Hippocampal formation (tissue), 2 donors: ENCODE results near the gene KCNIP4.

Experiments used
- DNase-seq, 2 donors: peaks; one replicate each; lab custom pipeline; 2025; lab: John Stamatoyannopoulos, UW

Gene KCNIP4

GRCh38 chr4:21688596-21689265 is 259.8 kb downstream of the KCNIP4 start:
- DNase-seq, result no peak

GRCh38 chr4:21685911-21686310 is 262.7 kb downstream of the KCNIP4 start:
- DNase-seq, result no peak

DNA sequence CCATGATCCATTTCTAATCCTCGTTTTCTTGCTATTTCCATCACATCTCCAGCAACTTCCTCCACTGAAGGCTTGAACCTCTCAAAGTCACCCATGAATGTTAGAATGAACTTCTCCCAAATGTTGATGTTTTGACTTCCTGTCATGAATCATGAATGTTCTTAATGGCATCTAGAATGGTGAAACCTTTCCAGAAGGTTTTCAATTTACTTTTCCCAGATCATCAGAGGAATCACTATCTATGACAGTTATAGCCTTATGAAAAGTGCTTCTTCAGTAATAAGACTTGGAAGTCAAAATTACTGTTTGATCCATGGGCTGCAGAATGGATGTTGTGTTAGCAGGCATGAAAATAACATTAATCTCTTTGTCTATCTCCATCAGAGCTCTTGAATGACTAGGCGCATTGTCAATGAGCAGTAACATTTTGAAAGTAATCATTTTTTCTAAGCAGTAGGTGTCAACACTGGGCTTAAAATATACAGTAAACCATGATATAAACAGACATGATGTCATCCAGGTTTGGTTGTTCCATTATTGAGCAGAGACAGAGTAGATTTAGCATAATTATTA is 268.2 kb downstream of the KCNIP4 start:
- no peak for DNase-seq

DNA sequence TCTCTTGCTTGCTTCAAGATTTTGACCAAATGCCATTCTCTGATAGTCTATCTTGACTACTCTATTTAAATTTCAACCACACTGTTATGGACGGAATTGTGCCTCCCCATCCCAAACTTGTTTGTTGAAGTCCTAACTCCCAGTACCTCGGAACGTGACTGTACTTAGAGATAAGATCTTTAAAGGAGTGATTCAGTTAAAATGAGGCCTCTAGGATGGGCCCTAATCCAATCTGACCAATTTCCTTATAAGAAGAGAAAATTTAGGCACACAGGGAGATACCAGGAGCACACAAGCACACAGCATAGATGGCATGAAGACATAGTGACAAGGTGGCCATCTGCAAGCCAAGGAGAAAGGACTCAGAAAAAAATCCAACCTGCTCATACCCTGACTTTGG is 269.9 kb downstream of the KCNIP4 start:
- no peak for DNase-seq

- DNase-seq, result peak in 1 of 2 donors; percentile 4
Measured at GRCh38 chr4:21677173-21677572, 271.4 kb downstream of the KCNIP4 start.

GRCh38 chr4:21664355-21664754 is 284.2 kb downstream of the KCNIP4 start:
- no peak for DNase-seq

- DNase-seq, result no peak
Measured at GRCh38 chr4:21656832-21657231, 291.7 kb downstream of the KCNIP4 start.

GRCh38 chr4:21655031-21655430 is 293.5 kb downstream of the KCNIP4 start:
- DNase-seq, result no peak

- DNase-seq, result no peak
Measured at GRCh38 chr4:21652508-21653231, 295.9 kb downstream of the KCNIP4 start.

DNA sequence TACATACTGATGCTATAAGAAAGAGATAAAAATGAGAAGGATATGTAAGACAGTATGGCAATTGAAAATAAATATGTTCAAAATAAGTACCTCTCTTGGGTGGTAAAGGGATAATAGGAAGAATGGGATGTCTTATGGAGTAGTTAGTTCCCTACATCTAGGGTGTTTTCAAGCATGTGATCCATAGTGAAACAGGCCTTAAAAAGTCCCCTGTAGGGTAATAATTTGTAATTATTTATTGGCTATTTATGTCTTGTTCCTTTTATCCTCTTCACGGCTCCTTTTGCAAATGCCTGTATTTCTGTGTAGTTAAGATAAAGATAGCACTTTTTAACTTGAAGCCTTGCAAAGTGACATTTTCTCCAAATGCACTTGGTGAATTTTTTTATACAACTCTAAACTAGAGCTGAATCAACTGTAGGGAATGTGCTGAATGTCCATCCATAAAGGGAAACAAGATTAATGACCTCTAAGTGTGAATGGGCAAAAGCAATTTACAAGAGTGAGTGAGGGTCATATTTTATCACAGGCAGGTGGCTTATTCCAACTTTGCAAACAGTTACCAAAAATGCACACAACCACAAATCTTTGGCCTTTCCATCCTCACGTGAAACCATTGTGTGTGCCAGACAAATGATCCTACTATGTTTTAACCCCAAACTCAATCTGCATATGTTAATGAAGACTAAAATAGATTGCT is 299.0 kb downstream of the KCNIP4 start:
- no peak for DNase-seq

- no peak for DNase-seq
Measured at GRCh38 chr4:21645776-21646175, 302.8 kb downstream of the KCNIP4 start.

GRCh38 chr4:21641696-21642095 is 306.9 kb downstream of the KCNIP4 start:
- DNase-seq, result no peak

DNA sequence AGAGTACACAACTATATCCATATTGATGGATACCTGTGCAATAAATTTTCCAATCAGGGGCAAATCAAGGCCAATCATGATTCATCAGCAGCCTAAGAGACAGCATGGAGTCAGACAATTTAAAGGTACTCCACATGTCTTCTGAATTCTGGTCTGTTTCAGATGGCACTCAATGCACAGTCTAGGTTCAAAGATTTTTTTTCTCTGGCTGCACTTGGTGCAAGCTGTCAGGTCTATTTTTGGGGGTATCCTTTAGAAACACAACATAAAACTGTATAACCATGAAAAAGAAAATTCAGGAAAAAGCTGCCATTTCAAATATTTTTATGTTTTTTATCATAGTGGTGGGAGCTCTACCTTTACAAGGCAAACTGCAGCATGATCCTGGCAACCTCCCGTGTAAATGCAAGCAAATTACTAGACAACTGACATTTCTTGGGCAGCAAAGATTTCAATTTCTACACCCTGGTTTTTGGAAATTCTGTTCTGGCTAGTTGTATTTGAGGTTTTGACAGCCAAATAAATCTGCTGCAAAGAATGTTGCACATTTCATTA is 310.3 kb downstream of the KCNIP4 start:
- DNase-seq, result no peak

GRCh38 chr4:21628916-21629610 is 319.5 kb downstream of the KCNIP4 start:
- no peak for DNase-seq

DNA sequence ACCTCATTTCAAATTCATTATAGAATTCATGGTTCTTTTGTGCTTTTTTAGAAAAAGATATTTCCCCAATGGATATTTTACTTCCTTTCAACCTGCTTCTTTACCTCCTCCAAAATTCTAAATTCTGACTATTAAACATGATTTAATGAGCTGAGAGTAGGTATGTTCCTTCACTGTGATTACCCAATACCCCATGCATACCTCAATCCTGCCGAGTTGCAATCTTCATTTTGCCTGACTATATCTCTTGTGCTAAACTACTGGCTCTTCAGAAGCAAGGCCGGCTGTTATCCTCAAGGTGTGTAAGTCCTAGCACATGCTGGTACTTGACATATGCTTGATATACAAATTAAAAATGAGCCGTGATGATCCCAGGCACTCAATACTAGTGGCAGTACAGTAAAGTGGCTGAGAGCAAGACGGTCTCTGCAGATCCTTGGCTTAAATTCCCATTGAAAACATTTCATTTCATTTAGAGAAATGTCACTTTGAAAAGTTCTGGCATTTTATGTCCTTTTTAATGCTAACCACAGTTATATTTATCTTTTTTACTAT is 320.4 kb downstream of the KCNIP4 start:
- no peak for DNase-seq

DNA sequence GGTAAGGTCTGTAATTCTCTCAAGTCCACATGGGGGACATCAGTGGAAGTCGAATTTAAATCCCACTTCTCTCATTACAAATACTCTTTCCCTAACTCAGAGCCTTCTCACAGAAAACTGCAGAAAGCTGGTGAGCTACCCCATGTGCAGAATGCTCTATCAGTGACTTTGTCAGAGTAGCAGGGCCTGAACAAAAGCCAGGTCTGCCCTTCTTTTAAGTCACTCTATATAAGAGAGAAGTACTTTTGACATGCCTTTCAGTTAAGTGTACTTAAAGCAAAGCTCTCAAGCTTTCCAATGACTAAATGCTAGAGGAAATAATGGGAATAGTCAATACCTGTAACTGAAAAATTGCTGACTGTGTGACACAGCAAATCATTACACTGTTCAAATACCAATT is 323.1 kb downstream of the KCNIP4 start:
- DNase-seq, result no peak

DNA sequence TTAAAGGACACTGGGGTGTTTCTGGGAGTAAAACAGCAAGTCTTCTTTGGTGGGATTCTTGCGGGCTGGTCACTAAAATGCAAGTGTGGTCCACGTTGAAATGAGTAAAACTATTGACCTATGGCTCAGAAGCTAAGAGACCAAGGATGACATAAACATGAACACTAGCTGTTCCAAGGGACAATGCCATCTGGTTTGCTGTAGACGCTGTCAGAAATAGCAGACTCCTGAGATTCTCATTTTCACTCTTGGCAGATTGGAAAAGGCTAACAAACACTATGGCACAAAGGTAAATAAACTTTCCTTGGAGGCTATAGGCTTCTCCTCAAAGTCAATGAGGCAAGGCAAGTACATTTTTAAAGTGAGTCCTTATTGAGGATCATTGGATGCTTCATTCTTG is 343.6 kb downstream of the KCNIP4 start:
- no peak for DNase-seq

- DNase-seq, result no peak
Measured at GRCh38 chr4:21596521-21596920, 352.1 kb downstream of the KCNIP4 start.

GRCh38 chr4:21593671-21594001 is 354.9 kb downstream of the KCNIP4 start:
- DNase-seq, result no peak

GRCh38 chr4:21592970-21593670 is 355.5 kb downstream of the KCNIP4 start:
- DNase-seq, result no peak

GRCh38 chr4:21577056-21577455 is 371.5 kb downstream of the KCNIP4 start:
- no peak for DNase-seq
